Measurements from ENCODE around the gene COMMD7. TPM values are rescaled to one million over a fixed set of nuclear protein-coding genes. Genes with fewer than 3 reads are reported as not detected.

The COMMD7 gene
- total RNA-seq, 1 experiment from 2014 or later = 66.1 TPM

DNA sequence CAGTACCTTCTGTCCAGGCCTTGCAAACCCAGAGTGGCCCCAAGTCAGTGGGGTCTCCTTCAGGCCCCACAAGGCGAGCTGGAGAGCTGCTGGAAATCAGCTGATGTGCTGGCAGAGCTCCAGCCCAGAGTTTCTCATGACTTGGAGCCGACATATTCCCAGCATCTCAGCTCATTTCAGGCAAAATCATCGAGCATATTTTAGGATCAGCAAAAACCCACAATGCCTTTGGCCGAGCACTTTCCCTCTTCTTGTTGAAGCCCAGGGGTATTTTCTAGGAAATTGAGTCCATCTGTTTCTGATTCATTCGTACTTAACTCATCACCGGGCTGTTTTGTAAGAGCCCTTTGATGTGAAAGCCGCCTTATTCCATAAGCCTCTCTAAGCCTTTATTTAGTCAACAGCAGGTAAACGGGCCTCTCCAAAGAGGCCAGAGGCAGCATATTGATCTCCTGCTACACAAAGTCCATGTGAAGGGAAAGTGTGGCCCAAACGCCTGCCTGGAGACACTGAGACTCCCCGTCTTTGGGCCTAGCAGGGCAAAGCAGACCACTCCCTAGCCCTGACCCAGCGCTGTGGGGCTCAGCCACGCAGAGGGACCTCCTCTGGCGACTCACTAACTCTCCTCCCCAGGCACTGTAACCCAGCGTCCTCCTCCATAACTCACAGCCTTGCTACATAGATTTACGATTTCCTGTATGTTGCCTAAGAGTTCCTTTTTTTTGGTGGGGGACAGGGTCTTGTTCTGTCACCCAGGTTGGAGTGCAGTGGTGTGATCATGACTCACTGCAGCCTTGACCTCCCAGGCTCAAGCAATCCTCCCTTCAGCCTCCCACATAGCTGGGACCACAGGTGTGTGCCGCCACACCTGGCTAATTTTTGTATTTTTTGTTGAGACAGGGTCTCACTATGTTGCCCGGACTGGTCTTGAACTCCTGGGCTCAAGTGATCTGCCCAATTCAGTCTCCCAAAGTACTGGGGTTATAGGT lies 57.4 kb downstream of the COMMD7 start:
- Mint-ChIP-seq H3K36me3 (ENCODE audit: insufficient read depth in 1 of 3, low read depth in 3 of 3) (peaks cover 2 to 8% (median 6%) of the 10 kb centered on the region in 3 experiments; a peak in 4 of 7 replicates), H3K27ac (peak overlapping the region in 2 of 3 experiments; percentile 51 to 85; a peak in 4 of 7 replicates), H3K4me1 (peaks cover 26 to 39% of the 10 kb centered on the region in 2 experiments), H3K27me3 (ENCODE audit: low read depth) (no peaks in the 10 kb centered on the region; the same call in 1 of the 2 replicates), H3K9me3 (no peaks in the 10 kb centered on the region; a peak in 1 of 5 replicates), H3K4me3 (no peak overlapping the region)
- Histone ChIP-seq H3K56ac (ENCODE audit: insufficient read length, low read depth, low read length) (no peak overlapping the region), H2BK120ac (ENCODE audit: low read depth, low read length, poor library complexity, severe bottlenecking) (no peak overlapping the region), H3K4ac (ENCODE audit: low read depth, low read length) (no peak overlapping the region), H4K91ac (ENCODE audit: insufficient read length, low read depth, low read length) (no peak overlapping the region), H3K9ac (ENCODE audit: extremely low read depth, insufficient read length, low read length) (no peak overlapping the region), H3K4me1 (ENCODE audit: insufficient read depth, low read length) (peaks cover under 1% of the 10 kb centered on the region; the same call in 1 of the 2 replicates), H3K9me3 (ENCODE audit: control insufficient read depth, low read depth, low read length) (no peaks in the 10 kb centered on the region), H2BK15ac (ENCODE audit: low read depth, low read length) (no peak overlapping the region), H4K20me1 (ENCODE audit: control insufficient read depth, insufficient read depth, insufficient read length) (no peaks in the 10 kb centered on the region), H2BK20ac (ENCODE audit: low read depth, low read length, poor library complexity, severe bottlenecking) (no peak overlapping the region), H3K79me2 (ENCODE audit: insufficient read depth, low read length) (no peaks in the 10 kb centered on the region), H3K23ac (ENCODE audit: insufficient read length, low read depth, low read length) (no peak overlapping the region), H3T11ph (ENCODE audit: low read length) (no peak overlapping the region), H3K27me3 (ENCODE audit: insufficient read depth, low read length) (no peaks in the 10 kb centered on the region), H2AFZ (ENCODE audit: low read length) (no peak overlapping the region), H3K23me2 (ENCODE audit: insufficient read length, low read depth, low read length, poor library complexity, severe bottlenecking) (no peaks in the 10 kb centered on the region), H4K5ac (ENCODE audit: insufficient read length, low read depth, low read length) (no peak overlapping the region), H3K18ac (ENCODE audit: insufficient read length, low read depth, low read length) (no peak overlapping the region), H2BK5ac (ENCODE audit: insufficient read length, low read length) (no peak overlapping the region), H3K14ac (ENCODE audit: insufficient read depth, low read length) (peak overlapping the region; percentile 27; the same call in 1 of the 2 replicates), H3K79me1 (ENCODE audit: insufficient read depth, low read depth, low read length, poor library complexity, severe bottlenecking) (no peaks in the 10 kb centered on the region), H3K27ac (ENCODE audit: insufficient read length, low read depth, low read length) (no peak overlapping the region), H2BK12ac (ENCODE audit: insufficient read length, low read depth, low read length) (no peak overlapping the region), H3K4me2 (ENCODE audit: insufficient read depth, insufficient read length, low read length) (no peak overlapping the region), H2AK5ac (ENCODE audit: insufficient read length, low read length) (no peak overlapping the region), H4K8ac (replicated peaks; ENCODE audit: insufficient read length, low read depth, low read length) (no peak overlapping the region)
- WGBS (ENCODE audit: extremely low coverage, insufficient read length, low lambda C conversion rate) = no CpG with 5 or more reads among the region's 17 CpGs
- TF ChIP-seq, protein P1, sequence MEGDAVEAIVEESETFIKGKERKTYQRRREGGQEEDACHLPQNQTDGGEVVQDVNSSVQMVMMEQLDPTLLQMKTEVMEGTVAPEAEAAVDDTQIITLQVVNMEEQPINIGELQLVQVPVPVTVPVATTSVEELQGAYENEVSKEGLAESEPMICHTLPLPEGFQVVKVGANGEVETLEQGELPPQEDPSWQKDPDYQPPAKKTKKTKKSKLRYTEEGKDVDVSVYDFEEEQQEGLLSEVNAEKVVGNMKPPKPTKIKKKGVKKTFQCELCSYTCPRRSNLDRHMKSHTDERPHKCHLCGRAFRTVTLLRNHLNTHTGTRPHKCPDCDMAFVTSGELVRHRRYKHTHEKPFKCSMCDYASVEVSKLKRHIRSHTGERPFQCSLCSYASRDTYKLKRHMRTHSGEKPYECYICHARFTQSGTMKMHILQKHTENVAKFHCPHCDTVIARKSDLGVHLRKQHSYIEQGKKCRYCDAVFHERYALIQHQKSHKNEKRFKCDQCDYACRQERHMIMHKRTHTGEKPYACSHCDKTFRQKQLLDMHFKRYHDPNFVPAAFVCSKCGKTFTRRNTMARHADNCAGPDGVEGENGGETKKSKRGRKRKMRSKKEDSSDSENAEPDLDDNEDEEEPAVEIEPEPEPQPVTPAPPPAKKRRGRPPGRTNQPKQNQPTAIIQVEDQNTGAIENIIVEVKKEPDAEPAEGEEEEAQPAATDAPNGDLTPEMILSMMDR (conservative IDR thresholded peaks at IDR 0.05) = no peak
- DNase-seq = no peak
